Testis (tissue), 2 donors: ENCODE results near the gene NUCB1.
"Not testable (repeated sequence)": the region's sequence is repeated elsewhere in the genome, so short reads cannot be mapped to it uniquely, and the experiment has no call there.

Experiments
- POLR2A ChIP-seq: fragments of 450-650 bp; IDR thresholded peaks from one replicate; pipeline ENCODE4 v1.6.1; 2017; ENCODE audit warnings: antibody characterized with exemption, mild to moderate bottlenecking, moderate library complexity
- TF ChIP-seq, protein P1 (sequence below), 3 experiments: fragments of 450-650 bp in 2 of 3; fragments of 200-600 bp in 1 of 3; sonication (generic) in 1 of 3; IDR thresholded peaks; one replicate each; pipeline ENCODE4 v1.5.1; 2016 to 2019; ENCODE audit warnings: antibody characterized with exemption in 3 of 3, mild to moderate bottlenecking in 2 of 3, moderate library complexity in 1 of 3

DNA sequence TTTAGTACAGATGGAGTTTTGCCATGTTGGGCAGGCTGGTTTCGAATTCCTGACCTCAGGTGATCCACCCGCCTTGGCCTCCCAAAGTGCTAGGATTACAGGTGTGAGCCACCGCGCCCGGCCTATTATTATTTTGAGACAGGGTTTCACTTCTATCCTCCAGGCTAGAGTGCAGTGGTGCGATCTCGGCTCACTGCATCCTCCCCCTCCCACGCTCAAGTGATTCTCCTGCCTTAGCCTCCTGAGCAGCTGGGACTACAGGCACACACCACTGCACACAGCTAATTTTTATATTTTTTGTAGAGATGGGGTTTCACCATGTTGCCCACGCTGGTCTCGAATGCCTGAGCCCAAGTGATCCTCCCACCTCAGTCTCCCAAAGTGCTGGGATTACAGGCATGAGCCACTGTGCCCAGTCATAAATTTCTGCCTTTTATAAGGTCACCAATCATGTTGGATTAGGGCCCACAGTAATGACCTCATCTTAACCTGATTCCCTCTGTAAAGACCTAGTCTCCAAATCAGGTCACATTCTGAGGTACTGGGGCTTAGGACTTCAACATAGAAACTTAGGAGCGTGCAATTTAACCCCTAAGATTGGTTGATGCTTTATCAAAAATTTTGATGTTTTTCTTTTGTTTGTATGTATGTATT is 9.4 kb downstream of the NUCB1 start:
- TF ChIP-seq POLR2A: not testable (repeated sequence)
- TF ChIP-seq, protein P1, sequence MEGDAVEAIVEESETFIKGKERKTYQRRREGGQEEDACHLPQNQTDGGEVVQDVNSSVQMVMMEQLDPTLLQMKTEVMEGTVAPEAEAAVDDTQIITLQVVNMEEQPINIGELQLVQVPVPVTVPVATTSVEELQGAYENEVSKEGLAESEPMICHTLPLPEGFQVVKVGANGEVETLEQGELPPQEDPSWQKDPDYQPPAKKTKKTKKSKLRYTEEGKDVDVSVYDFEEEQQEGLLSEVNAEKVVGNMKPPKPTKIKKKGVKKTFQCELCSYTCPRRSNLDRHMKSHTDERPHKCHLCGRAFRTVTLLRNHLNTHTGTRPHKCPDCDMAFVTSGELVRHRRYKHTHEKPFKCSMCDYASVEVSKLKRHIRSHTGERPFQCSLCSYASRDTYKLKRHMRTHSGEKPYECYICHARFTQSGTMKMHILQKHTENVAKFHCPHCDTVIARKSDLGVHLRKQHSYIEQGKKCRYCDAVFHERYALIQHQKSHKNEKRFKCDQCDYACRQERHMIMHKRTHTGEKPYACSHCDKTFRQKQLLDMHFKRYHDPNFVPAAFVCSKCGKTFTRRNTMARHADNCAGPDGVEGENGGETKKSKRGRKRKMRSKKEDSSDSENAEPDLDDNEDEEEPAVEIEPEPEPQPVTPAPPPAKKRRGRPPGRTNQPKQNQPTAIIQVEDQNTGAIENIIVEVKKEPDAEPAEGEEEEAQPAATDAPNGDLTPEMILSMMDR (IDR thresholded peaks at IDR 0.05): not testable (repeated sequence)
